Measurements from ENCODE around the gene SLC4A5.

Gene SLC4A5

DNA sequence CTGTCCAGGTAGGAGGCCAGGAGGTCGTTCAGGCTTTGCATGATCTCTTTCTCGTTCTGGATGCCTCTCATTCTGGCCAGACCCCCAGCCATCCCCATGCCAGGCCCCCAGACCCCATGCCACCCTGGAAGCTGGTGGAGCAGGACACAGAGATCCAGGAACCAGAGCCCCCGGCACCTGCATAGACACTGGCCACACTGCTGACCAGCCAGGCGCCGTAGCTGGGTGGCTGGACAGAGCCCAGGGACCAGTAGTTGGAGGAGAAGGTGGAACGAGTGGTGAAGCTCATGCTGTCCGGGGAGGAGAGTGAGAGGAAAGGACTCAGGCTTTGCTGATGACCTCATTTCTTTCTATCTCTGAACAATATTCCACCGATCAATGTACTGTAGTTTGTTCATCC, 35.5 kb downstream of the SLC4A5 start:
- DNase-seq, result no peak

GRCh38 chr2:74304332-74305148, 38.7 kb downstream of the SLC4A5 start:
- DNase-seq, result no peak

DNA sequence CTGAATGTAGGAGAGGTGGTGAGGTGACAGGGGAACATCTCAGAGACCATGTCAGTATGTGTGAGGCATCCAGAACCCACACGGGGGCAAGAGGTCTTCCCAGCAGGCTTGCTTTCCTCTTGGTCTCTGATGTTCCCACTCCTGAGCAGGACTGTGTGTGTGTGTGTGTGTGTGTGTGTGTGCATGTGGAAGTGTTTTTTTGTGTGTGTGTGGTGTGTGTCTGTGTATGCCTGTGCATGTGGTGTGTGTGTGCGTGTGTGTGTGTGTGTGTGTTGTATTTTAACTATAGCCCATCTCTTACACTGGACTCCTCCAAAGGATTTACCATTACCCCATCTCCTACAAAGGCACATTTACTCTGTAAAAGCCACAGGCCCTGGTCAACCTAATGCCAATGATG, 40.4 kb downstream of the SLC4A5 start:
- DNase-seq, result no peak

DNA sequence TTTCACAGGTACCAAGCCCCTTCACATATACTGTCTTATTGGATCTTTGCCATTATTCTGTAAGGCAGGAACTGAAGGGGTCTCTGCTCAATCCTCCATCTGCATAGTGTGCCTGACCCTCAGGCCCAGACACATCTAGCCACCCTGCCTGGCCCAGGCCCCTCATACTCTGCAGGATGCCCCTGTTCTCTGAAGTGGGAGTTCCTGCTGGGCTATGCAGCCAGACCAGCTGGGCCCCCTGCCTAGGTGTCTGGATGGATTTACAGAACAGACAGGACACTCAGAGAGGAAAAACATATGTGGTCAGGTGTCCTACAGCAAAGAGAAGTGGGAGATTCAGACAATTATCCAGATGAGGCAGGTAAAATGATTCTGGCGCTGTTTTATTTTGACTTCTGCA, 42.0 kb downstream of the SLC4A5 start:
- DNase-seq, result no peak

DNA sequence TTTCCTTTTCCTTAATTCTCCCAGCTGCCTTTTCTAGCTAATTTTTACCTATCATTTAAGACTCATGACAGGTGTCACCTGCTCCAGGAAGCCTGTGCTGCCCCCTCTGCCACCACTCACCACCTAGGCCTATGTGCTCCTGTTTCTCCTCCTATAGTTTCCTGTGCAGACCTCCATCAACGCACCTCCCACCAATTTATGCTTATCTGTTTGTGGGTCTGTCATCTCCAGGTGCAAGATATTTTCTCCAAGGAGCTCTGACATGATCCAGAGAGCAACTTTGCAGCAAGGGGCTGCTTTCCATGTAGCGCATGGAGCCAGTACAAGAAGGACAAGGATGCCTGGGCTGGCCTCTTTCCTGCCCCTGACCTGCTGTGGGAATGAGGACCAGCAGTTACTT, 42.7 kb downstream of the SLC4A5 start:
- DNase-seq, result no peak

- no peak for DNase-seq
Observed at GRCh38 chr2:74297950-74298349, 45.3 kb downstream of the SLC4A5 start.

DNA sequence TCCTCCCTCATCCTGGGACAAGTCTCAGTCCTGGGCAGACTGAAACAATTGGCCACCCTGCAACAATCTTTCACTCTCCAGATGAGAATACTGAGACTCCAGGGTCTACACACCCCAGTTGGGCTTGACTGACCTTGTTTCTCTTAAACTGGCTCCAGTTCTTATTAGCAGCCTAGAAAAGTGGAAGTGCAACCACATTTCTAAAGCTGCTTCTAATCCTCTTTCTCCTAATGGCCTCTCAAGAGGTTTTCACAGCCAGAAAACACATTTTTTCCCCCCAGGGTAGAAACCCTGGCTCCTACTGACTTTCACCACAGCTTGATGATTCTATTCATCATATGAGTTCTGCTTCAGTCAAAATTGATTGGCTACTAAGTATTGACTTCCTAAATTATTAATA, 45.8 kb downstream of the SLC4A5 start:
- no peak for DNase-seq

DNA sequence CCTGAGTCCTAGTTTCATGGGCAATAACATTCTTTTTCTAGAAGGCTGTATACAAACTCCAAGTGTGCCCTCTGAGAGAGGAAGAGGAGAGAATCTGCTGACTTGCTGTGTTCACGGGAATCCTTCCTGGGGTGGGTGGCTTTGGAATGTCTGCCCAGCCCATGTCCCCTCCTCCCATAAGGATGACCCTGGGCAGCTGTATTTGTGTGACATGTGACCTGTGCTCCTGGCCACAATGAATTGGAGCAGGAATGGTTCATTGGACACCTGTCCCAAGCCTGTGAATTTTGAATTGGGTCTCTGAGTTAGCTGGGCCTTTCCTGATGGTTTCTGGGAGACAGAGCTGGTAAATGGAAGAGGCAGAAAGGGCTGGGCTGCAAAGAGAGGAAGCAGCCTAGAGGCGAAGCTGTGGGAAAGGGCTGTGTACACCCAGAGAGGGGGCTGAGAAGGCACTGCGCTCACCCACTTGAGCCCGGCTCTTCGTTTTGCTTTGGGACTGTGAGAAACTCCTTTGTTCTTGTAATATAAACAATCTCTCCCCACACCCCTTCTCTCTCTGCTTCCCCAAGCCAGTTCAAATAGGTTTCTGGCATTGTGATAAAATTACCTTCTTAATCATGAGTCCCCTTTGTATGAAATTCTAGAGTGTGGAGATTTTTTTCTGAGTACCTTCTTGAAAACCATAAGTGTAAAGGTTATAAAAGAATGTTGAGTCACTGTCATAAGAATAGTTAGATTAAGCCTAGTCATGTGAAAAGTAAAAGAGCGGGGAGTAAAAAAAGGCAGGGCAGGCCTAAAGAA, 49.8 kb downstream of the SLC4A5 start:
- no peak for DNase-seq

GRCh38 chr2:74292751-74293150, 50.5 kb downstream of the SLC4A5 start:
- DNase-seq, result no peak

DNA sequence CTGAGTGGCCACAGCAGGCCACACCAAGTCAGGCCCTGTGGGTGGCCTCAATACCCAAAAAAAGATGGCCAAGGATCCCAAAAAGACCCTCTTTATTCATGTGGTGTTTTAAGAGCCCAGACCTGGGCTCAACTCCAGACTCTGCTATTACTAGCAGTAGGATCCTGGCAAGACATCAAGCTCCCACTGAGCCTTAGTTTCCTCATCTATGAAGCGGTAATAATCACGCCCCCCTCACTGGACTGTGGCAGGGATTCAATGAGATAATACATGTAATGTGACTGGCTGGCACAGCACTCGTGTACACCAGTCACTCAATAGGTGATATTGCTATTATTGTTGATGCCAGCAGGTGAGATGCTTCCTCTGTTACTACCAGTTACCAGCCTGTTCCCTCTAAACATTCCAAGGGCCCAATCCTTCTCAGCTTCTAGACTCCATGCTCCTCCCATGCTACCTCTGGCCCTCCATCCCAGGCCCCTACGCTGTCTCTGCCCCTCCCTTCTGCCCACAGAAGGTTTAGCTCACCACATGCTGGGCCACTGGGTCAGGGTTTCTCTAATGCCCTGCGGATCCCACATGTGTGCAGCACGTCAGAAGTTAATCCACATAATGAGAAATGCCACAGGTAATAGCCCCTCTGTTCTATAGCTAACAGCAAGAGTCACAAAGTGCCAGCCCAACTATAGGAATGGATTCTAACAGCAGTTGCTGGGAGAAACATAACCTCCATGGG, 51.2 kb downstream of the SLC4A5 start:
- no peak for DNase-seq

GRCh38 chr2:74291218-74291544, 52.0 kb downstream of the SLC4A5 start:
- DNase-seq, result no peak

- no peak for DNase-seq
Observed at GRCh38 chr2:74290466-74291217, 52.6 kb downstream of the SLC4A5 start.

DNA sequence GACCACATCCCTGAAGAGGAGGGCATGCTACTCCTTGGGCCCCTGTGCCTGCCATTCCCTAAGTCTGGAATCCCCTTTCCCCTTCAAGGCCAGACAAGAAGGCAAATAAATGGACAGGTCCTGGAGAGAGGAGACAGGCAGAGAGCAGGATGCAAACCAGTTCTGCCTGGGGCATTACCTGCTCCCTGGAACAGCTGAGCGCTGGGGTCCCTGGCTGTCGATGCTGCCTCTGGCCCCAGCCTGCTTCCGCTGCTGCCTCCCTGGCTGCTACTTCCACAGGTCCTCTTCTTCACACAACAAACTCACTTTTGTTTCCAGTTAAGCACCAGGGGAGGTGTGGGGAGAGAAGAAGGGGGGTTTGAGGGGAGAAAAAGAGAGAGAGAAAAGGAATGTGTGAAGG, 53.1 kb downstream of the SLC4A5 start:
- no peak for DNase-seq

DNA sequence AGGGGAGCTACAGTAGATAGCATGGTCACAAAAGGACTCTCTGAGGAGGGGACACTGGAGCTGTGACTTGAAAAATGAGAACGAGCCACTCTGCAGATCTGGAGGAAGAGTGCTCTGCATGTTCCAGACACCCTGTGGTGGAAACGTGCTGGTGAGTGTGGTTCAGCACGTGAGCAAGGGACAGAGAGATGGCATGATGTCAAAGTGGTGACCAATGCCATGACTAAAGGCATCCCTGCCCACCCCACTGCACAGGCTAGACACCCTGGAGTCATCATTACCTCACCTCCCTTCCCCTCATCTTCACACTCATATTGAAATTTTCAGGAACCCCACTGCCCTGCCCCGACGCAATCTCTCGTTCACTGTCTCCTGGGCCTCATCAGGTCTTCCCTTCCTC, 56.5 kb downstream of the SLC4A5 start:
- no peak for DNase-seq

- DNase-seq, result no peak
Observed at GRCh38 chr2:74281141-74281975, 61.9 kb downstream of the SLC4A5 start.

GRCh38 chr2:74278694-74279093, 64.5 kb downstream of the SLC4A5 start:
- DNase-seq, result no peak

GRCh38 chr2:74278176-74278575, 65.0 kb downstream of the SLC4A5 start:
- DNase-seq, result no peak

DNA sequence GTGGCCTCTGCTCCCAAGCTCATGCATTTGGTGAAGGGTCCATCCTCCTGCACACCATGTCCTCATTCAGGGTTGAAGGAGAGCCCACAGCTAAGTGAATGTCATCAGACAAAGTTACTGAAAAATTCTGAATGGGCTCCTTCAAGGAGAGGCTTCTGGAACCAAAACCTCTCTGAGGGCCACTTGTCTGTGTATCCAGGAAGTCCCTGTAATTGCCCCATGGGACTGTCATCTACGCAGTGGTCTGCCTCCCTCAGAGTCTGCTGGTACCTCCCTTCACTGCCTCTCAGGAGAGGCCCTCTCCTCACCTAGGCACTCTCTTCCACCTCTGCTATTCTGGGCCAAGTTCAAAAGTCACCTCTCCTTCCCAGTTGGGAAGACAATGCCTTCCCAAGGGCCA, 68.0 kb downstream of the SLC4A5 start:
- no peak for DNase-seq

- DNase-seq, result no peak
Observed at GRCh38 chr2:74269667-74270066, 73.5 kb downstream of the SLC4A5 start.

- DNase-seq, result peak; percentile 47
Observed at GRCh38 chr2:74267068-74267467, 76.1 kb downstream of the SLC4A5 start.

- no peak for DNase-seq
Observed at GRCh38 chr2:74264281-74264680, 78.9 kb downstream of the SLC4A5 start.

- DNase-seq, result no peak
Observed at GRCh38 chr2:74262681-74263080, 80.5 kb downstream of the SLC4A5 start.

Data from NCI-H748 treated with DMSO at 0.1 percent for 48 hours (cell line).